Hepatic stellate cell (primary cell): Measurements from ENCODE around the gene CHCHD3.

ENCODE experiments used
- DNase-seq: peaks from one replicate; pipeline ENCODE4 v3.0.0; 2011; ENCODE audit warnings: low spot score

Gene CHCHD3

DNA sequence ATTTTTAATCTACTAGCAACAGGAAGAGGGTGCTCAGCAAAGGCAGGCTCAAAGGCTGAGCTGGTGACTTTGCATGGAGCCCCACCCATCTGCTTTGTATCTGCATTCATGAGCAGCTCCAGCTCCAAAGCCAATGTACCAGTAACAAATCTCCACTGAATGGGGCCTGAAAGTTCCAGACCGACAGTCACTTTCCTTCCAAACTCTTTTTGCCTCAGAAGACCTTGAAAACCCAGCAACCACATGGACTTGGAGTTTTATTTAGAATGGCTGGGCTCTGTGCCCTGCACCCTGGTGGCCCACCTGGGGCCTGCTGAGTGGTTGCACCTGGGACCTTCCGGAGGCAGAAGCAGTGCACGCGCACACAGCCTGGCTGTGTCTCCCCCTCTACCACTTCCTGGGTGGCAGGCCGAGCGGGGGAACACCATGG lies 310.6 kb downstream of the CHCHD3 start:
- no peak for DNase-seq

DNA sequence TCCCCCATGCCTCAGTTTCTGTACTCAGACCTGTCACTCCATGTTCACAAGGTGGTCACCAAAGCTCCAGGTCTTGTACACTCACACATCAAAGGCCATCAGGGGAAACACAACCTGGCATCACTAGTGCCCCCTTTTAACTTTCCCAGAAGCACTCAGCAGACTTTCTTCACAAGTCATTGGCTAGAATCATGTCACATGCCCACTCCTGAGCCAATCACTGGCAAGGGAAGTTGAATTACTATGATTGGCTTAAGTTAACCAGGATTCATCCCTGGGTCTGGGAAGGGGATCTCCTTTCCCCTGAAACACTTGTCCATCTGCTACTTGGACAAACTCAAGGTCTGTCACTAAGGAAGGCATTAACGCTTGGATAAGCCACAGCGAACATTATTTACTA lies 311.8 kb downstream of the CHCHD3 start:
- DNase-seq: no peak

DNA sequence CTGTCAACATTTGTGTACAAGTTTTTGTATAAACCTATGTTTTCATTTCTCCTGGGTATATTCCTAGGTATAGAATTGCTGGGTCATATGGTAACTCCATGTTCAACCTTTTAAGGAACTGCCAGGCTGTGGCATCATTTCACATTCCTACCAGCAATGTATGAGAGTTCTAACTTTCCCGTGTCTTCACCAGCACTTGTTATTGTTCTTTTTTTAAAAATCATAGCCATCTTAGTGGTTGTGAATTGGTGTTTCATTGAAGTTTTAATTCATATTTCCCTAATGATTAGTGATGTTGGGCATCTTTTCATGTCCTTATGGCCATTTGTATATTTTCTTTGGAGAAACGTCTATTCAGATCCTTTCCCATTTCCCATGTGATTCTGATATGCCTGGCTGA lies 312.6 kb downstream of the CHCHD3 start:
- DNase-seq: no peak

DNA sequence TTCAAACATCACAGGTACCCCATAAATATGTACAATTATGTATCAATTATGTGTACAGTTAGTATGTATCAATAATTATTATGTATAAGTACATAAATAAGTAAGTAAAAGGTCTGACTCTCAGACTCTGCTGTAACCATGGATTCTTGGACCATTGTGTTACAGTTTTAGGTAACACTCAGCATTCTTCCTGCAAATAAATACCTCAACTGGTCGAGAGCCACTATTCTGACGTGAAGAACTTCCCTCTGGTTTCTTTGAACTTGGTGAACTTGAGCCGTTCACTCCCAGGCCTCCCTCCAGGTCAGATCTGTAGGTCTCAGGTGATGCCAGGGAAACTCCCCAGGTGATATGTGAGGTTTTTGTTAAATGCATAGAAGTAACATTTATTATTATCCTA lies 313.8 kb downstream of the CHCHD3 start:
- no peak for DNase-seq

DNA sequence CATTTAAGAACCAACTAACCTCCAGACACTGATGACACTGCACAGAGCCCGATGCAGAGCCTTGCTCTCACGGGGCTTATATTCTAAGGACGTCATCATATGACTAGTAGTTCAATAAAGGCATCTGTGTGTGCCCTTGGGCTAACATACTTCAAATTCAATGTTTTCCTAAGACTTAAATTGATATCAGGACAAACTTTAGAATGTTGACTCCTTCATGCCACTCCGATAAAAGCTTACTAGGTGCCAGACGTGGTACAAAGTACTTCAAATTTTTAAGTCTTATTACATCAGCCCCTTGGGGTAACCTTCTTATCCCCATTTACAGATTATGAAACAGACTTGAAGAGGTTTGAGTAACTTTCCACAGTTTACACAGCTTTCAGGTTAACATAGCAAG lies 314.5 kb downstream of the CHCHD3 start:
- no peak for DNase-seq

DNA sequence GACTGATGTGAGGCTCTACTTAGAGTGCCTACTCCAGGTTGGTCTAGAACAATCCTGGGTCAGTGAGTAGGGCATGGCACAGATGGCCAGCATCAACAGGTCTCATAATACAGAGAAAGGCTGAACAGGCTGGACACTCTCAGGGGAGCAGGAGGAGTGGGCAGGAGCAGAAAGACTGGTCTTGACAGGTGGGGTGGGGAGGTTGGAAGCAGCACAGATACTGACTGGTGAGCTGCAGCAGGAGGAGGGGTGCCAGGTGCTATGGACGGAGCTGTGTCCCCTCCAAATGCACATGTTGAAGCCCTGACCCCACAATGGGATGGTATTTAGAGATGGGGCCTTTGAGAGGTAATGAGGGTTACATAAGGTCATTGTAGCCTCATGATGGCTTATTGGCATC lies 315.2 kb downstream of the CHCHD3 start:
- no peak for DNase-seq

DNA sequence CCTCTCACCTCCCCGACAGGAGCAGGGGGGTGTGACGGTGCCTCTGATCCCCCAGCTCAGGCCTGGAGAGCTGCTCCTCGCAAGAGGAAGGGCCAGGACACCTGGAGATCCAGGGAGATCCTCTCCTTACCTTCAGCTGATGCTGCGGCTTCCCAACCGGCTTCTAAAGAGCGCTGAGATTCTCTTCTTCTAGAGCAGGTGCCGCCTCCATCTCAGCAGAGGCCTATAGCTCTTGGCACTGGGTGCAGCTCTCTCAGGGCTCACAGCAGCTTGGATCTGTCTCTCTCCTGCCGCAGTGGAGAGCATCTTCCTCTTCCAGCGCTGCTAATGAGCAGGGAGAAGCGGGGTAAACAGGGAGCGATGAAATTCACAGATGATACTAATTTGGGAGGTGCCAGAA lies 316.0 kb downstream of the CHCHD3 start:
- no peak for DNase-seq

DNA sequence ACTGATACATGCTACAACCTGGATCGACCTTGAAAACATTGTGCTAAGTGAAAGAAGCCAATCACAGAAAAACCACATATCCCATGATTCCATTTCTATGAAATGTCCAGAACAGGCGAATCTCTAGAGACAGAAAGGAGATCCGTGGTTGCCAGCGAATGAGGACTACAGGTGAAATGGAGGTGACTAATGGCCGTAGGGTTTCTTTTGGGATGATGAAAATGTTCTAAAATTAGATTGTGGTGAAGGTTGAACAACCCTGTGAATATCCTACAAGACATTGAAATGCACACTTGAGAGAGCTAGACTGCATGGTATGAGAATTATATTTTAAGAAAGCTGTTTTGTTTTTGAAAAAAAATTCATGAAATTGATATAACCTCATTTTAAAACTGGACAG lies 317.1 kb downstream of the CHCHD3 start:
- DNase-seq: no peak

DNA sequence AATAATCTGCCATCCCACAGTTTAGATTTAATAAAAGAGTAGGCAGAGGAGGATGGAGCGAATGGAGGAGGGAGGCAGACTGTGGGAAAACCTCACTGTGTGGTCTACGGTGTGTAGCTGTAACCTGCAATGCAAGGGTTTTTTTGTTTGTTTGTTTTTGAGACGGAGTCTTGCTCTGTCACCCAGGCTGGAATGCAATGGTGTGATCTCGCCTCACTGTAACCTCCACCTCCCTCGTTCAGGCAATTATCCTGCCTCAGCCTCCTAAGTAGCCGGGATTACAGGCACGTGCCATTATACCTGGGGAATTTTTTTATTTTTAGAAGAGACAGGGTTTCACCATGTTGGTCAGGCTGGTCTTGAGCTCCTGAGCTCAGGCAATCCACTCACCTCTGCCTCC lies 321.0 kb downstream of the CHCHD3 start:
- no peak for DNase-seq

DNA sequence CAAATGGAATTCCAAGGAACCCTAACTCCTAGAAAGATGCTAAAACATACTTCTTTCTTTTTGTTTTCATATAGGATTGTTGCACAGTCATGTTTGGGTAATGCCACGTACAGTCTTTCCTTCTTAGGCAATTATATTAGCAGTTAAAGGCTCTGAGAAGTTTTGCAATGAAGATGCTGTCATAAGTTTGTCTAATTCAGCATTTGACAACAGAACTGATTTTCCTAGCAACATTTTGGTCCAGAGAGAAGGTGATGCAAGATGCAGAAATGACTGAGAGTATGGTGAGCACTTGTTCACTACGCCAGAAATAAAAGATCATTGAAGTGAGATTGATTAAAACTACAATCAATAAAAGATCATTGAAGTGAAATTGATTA lies 321.7 kb downstream of the CHCHD3 start:
- DNase-seq: no peak

DNA sequence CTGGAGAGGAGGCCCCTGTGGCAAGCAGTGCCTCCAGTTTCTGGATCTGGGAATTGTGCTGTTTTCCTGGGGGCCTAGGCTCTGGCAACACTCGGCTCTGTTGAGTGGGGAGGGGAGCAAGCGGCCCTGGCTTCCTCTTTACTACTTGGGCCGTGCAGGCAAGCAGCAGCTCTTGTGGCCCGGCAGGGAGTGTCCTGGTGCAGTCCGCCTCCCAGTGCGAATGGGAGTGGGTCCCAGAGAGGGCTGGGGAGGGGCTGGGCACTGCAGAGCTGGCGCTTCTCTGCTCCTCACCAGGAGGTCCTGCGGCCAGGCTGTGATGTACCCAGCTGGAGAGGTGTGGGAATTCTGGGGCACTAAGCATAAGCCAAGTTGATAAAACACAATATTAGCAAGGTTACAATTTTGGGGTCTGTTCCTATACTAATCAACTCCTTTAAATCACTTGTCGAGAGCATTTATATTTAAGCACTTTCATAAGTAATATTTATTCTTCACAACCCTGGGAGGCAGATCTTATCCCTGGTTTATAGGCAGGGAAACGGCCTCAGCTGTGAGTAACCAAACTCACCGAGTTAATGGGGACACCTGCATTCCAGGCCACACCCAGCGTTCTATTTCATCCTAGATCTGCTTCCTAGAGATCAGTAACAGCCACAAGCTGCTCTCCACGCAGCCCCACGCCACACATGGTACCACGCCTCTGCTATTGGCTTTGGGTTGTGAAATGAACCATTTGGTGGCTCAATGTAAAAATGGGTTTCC lies 322.2 kb downstream of the CHCHD3 start:
- DNase-seq: no peak

DNA sequence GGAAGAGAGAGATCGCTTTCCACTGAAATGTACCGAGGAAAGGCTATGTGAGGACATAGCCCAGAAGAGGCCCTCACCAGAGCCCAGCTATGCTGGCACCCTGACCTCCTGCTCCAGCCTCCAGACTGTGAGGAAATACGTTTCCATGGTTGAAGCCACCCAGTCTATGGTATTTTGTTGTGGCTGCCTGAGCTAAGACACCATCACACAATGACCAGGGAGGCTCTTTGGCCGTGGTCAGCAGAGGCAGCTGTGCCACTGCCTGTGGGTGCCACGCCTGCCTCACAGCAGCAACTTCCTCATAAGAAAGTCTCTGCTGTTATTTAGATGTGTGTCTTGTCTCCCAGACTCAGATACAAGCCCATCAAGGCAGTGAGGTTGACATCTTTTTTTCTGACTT lies 322.9 kb downstream of the CHCHD3 start:
- DNase-seq: no peak

DNA sequence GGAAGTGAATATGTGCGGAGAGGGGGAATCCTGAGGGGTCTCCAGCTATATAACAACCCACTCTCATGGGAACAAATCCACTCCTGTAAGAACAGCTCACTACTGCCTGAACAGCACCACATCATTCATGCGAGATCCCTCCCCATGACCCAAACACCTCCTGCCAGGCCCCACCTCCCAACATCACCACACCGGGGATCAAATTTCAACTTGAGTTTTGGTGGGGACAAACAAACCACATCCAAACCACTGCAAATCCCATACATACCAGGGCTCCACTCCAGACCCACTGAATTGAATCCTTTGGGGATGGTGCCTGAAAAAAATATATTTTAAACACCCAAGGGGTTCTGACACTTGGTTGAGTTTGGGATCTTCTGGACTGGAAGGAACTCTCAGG lies 324.1 kb downstream of the CHCHD3 start:
- no peak for DNase-seq

DNA sequence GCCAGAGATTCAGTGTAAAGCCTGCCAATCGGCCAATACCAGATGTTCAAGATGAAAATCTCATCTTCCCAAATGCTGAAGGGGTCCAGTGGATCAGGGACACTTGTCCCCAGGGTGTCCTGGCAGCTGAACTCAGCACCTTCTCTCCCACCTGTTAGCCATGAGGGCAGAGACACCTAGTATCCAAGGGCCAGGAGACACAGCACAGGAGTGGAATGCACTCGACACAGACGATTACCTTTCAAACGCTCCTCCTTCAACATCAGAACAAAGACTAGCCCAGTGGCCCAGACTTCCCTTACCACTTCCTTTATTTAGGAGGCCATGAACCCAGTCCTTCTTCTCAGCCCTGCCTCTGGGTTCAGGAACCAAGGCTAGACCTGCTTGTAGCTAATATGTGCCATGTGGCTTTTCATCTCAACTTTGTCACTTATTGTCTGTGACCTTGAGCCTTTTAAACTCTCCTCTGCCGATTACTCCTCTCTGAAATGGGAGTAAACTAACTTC lies 325.4 kb downstream of the CHCHD3 start:
- DNase-seq: no peak

DNA sequence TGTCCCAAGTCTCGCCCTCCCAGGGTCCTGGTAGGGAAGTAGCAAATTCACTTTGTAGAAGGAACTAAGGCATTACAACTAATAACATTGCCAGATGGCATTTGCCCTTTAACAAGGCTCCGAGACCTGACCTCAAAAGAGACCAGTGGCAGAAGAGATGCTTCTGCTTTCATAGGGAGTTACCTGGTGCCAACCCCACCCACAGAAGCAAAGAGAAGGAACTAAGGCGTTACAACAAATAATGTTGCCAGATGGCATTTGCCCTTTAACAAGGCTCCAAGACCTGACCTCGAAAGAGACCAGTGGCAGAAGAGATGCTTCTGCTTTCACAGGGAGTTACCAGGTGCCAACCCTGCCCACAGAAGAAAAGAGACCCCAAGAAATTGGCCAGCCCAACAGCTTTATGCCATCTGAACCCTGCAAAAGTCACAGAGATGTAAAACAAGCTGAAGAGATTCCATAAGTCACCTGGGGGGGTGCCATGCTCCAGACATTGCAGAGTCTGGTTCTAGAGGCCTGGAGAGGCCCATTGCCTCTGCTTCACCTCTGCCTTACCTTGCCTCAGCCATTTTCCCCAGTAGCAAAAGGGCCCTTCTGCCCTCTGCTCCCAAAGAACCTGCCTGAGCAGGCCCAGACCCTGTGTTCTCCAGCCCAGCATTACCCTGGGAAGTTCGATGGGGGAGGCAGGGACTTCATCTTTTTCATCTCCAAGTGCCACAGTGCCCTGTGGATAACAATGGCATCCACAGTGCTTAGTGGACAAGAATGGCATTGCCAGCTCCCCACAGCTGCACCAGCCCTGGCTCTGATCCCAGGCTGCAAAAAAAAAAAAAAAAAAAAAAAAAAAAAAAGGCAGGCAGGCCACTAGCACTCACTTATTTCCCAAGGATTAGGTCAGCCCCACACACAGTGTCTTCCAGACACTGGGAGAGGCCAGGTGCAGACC lies 326.1 kb downstream of the CHCHD3 start:
- DNase-seq: no peak

DNA sequence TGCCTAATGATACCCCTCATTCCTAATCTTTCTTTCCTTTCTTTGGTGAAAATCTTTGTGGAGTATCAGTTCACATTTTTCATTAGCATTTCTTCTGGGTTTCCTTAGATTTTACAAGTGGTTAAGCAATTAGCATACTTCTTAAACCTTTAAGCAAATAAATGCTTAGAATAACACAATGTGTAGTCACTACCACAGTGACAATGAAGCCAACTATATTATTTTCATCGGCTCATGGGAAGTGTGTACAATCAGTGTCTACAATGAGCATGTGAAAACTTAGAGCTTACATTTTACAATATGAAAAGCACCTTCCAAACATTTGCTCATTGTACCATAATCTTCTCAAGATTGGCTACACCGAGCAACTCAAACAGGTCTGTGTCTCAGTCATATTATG lies 329.5 kb downstream of the CHCHD3 start:
- DNase-seq: no peak

DNA sequence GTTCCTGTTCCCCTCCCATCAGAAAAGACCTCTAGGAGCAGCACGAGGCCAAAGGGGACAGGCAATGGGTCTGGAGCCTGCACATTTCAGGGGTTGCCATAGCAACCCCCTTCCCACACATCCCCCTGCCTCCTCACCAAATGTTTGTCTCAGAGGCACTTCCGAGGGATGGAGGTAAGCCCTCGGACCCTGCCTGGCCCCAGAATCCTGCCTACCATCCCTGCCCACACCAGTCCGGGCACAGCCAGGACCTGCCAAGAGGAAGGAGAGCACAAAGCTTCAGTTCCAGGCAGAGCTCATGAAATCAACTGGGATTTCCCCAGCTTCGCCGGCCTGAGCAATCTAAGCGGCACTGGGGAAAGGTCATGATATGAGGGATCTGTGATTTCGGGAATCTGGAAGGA lies 330.6 kb downstream of the CHCHD3 start:
- DNase-seq: no peak

DNA sequence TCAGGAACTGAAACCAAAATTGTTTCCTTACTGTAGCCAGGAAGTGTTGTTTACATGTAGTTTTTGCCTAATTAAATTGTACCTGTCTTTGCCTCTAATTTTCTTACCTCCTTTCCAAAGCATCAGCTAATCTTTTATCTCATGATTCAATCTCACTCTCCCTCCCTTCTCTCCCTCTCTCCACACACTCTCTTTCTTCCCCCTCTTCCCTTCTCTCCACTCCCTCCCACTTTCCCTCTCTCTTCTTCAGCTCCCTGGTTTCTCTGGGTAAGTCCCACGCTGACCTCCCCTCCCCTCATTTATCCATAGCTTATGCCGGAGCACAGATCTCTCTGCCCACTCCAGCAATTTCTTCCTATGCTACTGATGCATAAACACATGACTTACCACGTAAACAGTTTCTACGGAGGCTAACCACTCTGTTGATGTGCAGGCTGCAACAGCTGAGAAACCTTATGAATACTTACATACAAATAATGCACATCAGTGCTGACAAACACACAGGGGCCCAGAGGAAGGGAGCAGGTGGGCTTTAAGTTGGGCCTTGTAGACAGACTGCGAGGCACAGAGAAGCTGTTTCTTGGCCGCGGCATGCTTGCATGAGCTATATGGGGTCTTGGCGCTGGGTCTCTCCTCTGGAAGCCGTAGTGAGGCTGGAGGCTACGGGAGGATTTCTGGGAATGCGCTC lies 331.2 kb downstream of the CHCHD3 start:
- DNase-seq: no peak

DNA sequence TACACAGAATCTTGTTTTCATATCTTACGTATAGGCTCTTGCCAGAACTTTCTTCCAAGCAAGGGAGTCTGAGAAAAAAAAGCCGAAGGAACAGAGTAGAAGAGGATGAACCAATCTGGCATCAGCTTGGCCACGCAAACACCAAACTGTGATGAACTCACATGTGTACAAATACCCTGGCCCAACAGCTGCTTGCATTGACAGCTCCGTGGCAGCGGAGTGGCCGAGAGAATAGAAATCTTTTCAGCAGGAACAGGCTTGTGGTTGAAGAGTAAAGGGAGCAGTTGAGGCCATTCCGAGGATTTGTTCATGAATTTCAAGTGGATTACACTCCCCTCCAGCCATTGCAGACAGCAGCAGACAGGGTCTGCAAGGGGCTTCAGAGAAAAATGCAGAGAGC lies 331.8 kb downstream of the CHCHD3 start:
- DNase-seq: no peak

DNA sequence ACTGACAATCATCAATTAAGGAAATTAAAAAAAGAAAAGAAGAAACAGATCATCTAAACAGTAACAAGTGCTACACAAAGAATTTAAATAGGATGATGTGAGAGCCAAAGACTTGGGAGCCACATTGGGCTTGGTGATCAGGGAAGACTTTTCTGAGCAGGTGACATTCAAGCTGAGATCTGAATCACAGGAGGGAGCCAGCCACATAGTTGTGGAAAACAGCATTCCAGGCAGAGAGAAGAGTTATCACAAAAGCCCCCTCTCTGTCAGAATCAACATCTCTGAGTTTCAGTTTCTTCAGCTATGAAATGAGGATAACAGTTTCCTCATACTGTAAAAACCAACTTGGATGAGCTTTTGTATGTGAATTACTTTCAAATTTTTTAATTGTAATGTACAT lies 336.4 kb downstream of the CHCHD3 start:
- no peak for DNase-seq

DNA sequence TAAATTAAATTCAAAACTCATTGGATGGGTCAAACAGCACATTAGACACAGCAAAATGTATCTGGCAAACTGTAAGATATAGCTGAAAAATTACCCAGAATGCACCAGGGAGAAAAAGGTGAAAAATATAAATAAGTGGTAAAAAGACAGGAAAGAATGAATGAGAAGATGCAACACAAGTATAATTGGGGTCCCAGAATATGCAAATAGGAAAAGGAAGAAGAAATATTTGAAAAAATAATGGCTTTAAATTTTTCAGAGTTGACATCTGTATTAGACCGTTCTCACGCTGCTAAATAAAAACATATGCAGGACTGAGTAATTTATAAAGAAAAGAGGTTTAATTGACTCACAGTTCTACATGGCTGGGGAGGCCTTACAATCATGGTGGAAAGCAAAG lies 337.9 kb downstream of the CHCHD3 start:
- DNase-seq: no peak

DNA sequence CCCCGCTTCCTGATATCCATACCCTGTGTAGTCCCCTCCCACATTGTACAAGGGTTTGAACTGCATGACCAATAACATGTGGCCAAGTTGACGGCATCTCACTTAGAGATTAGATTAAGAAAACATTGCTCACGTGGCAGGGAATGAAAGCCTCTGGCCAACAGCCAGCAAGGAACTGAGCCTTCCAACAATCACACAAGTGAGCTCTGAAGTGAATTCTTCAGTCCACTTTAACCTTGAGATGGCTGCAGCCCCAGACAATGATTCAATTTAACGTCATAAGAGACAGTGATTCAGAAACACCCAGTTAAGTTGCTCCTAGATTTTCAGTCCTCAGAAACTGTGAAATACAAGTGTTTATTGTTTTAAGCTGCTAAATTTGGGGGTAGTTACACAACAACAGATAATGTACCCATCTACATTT lies 339.7 kb downstream of the CHCHD3 start:
- no peak for DNase-seq

DNA sequence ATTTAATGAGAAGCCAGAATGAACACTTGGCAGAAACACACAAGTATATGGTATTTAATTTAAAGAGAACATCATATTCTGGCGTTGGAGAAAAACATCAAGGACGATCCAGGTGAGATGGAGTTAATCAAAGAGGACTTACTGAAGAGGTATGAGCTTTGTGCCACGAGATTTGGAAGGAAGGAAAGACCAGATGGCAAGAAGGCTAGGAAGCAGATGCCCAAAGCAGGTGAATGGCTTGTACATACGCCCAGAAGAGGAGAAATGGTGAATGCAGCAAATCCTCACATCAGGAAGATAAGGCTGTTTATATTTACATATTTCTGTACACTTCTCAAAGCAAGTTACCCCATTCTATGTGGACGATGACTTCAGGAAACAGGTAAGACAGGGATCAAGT lies 341.7 kb downstream of the CHCHD3 start:
- DNase-seq: no peak
